ENCODE data around the gene OPHN1. TPM values are rescaled to one million over a fixed set of nuclear protein-coding genes. Genes with fewer than 3 reads are reported as not detected.

The OPHN1 gene
- total and polyA plus RNA-seq, 2 donors (not counting 3 experiments of a cell fraction or from before 2014, with no cell fraction given), result 3.9 to 6.7 TPM

GRCh38 chrX:68234171-68234910 is 199.0 kb downstream of the OPHN1 start:
- H3K4me3 ChIP-seq (replicated peaks in 1 of 3; ENCODE audit: insufficient read depth in 1 of 3, low read depth in 1 of 3, low read length in 3 of 3), result no peak overlapping the region
- POLR2A ChIA-PET, result no interaction called here
- H3K9ac ChIP-seq (replicated peaks; ENCODE audit: extremely low read depth, insufficient read depth, low read length), result no peak overlapping the region
- no peak overlapping the region for H3K27ac ChIP-seq (ENCODE audit: insufficient read depth, low read depth, low read length)
- CTCF ChIA-PET, result interaction anchor here (0.7 to 1.5 kb wide), 2 partner anchors 9 to 407 kb away, joined by 3 read pairs; no protein-coding TSS in a partner anchor
- no peak for DNase-seq (ENCODE audit: low read depth, low spot score)
- intact Hi-C loops (cut with micrococcal nuclease) (no loop called here), dilution Hi-C loops (cut with MboI; ENCODE audit: extremely low pct_ligation_motif_present, low sequenced_read_pairs) (no loop called here)
- H2AFZ ChIP-seq (ENCODE audit: low read depth, low read length), result no peak overlapping the region
- no peak overlapping the region for H3K4me2 ChIP-seq (ENCODE audit: insufficient read depth, low read length)
- no peaks in the 10 kb centered on the region for H3K27me3 ChIP-seq (ENCODE audit: control insufficient read depth in 2 of 2, insufficient read depth in 2 of 2, low read length in 2 of 2)
- H3K79me2 ChIP-seq (ENCODE audit: control insufficient read depth, insufficient read depth, low read length), result no peaks in the 10 kb centered on the region
- no peaks in the 10 kb centered on the region for H3K9me1 ChIP-seq (replicated peaks; ENCODE audit: control insufficient read depth, extremely low read depth, insufficient read depth, low read length)
- H3K4me1 ChIP-seq (ENCODE audit: control insufficient read depth, extremely low read depth, insufficient read depth, low read length), result no peaks in the 10 kb centered on the region
- no peak for FAIRE-seq
- H3K36me3 ChIP-seq (ENCODE audit: control insufficient read depth in 2 of 2, extremely low read depth in 1 of 2, insufficient read depth in 2 of 2, low read length in 2 of 2), result no peaks in the 10 kb centered on the region
- no TSS peak for BruUV-seq (replicated peaks)
- H4K20me1 ChIP-seq (replicated peaks; ENCODE audit: control insufficient read depth, extremely low read depth, insufficient read depth, low read length), result no peaks in the 10 kb centered on the region
- no peak for TF ChIP-seq JUN (IDR thresholded peaks at IDR 0.05; ENCODE audit: borderline replicate concordance, insufficient read depth, insufficient read length, low read depth)
- TF ChIP-seq CTCF (IDR thresholded peaks at IDR 0.05; ENCODE audit: extremely low read depth in 1 of 2, insufficient read depth in 1 of 2, low read depth in 1 of 2, low read length in 2 of 2), result no peak
- TF ChIP-seq MYC (IDR thresholded peaks at IDR 0.05; ENCODE audit: low read depth, low read length), result no peak
- TF ChIP-seq FOS (IDR thresholded peaks at IDR 0.05; ENCODE audit: borderline replicate concordance, insufficient read depth, low read length), result no peak
- no peak for TF ChIP-seq POLR2A (IDR thresholded peaks at IDR 0.05; ENCODE audit: low read depth, low read length)
- TF ChIP-seq EZH2 (IDR thresholded peaks at IDR 0.05; ENCODE audit: borderline replicate concordance, low read depth, low read length, severe bottlenecking), result no peak
- no peak for TF ChIP-seq GATA2 (IDR thresholded peaks at IDR 0.05; ENCODE audit: insufficient read depth, insufficient read length, low read depth, low read length)
- TF ChIP-seq POLR2AphosphoS5 (IDR thresholded peaks at IDR 0.05; ENCODE audit: insufficient read depth, low read depth, low read length), result no peak
- H3K9me3 ChIP-seq (replicated peaks; ENCODE audit: control insufficient read depth, insufficient read depth, low read length), result no peaks in the 10 kb centered on the region

All from endothelial cell of umbilical vein (primary cell).